Parathyroid adenoma (tissue), 2 donors: ENCODE results near the gene URI1.

Experiments used
- H2AFZ ChIP-seq: fragments of 300-600 bp; sonication (generic); one replicate; pipeline ENCODE4 v1.7.0; 2017; ENCODE audit warnings: antibody characterized with exemption, mild to moderate bottlenecking
- H3K27ac ChIP-seq: fragments of 300-600 bp; sonication (generic); one replicate; pipeline ENCODE4 v1.7.0; 2017
- H3K27me3 ChIP-seq: fragments of 300-600 bp; sonication (generic); one replicate; pipeline ENCODE4 v1.7.0; 2017; ENCODE audit warnings: low read length; ENCODE audit not compliant: control insufficient read depth, insufficient read depth
- H3K36me3 ChIP-seq: fragments of 300-600 bp; sonication (generic); one replicate; pipeline ENCODE4 v1.7.0; 2017; ENCODE audit warnings: low read length; ENCODE audit not compliant: control insufficient read depth, insufficient read depth
- H3K4me1 ChIP-seq: fragments of 300-600 bp; sonication (generic); one replicate; pipeline ENCODE4 v1.7.0; 2017; ENCODE audit warnings: control low read depth
- H3K4me2 ChIP-seq: fragments of 300-600 bp; sonication (generic); one replicate; pipeline ENCODE4 v1.7.0; 2017; ENCODE audit warnings: low read length
- H3K4me3 ChIP-seq: fragments of 300-600 bp; sonication (generic); one replicate; pipeline ENCODE4 v1.7.0; 2017; ENCODE audit warnings: low read depth, low read length
- H3K79me2 ChIP-seq: fragments of 300-600 bp; sonication (generic); one replicate; pipeline ENCODE4 v1.7.0; 2017; ENCODE audit warnings: control low read depth
- H3K9ac ChIP-seq: fragments of 300-600 bp; sonication (generic); one replicate; pipeline ENCODE4 v1.7.0; 2017; ENCODE audit warnings: mild to moderate bottlenecking
- H3K9me3 ChIP-seq: fragments of 300-600 bp; sonication (generic); one replicate; pipeline ENCODE4 v1.7.0; 2017; ENCODE audit warnings: low read length; ENCODE audit not compliant: control insufficient read depth
- CTCF ChIP-seq: fragments of 300-600 bp; sonication (generic); IDR thresholded peaks from one replicate; pipeline ENCODE4 v1.7.0; 2017; ENCODE audit warnings: antibody characterized with exemption, mild to moderate bottlenecking
- donor health status: primary hyperparathyroidism.

The URI1 gene

GRCh38 chr19:29940971-29941585, 961 bp upstream of the URI1 start:
- Histone ChIP-seq H3K27ac (no peak overlapping the region), H3K9ac (no peak overlapping the region), H3K4me2 (no peak overlapping the region), H3K9me3 (no peaks in the 10 kb centered on the region), H3K4me3 (no peak overlapping the region), H3K27me3 (no peaks in the 10 kb centered on the region), H3K4me1 (no peaks in the 10 kb centered on the region), H3K36me3 (no peaks in the 10 kb centered on the region), H3K79me2 (peaks cover 9% of the 10 kb centered on the region), H2AFZ (no peak overlapping the region)
- TF ChIP-seq CTCF = no peak

- Histone ChIP-seq H3K9ac (peak overlapping the region; percentile 24), H3K36me3 (no peaks in the 10 kb centered on the region), H3K79me2 (peaks cover 12% of the 10 kb centered on the region), H2AFZ (peak overlapping the region; percentile 83), H3K4me1 (no peaks in the 10 kb centered on the region), H3K27ac (peak overlapping the region; percentile 55), H3K4me2 (peak overlapping the region; percentile 98), H3K27me3 (no peaks in the 10 kb centered on the region), H3K4me3 (peak overlapping the region; percentile 84), H3K9me3 (no peaks in the 10 kb centered on the region)
- TF ChIP-seq CTCF = no peak
Observed at GRCh38 chr19:29942404-29943261, 594 bp downstream of the URI1 start.

DNA sequence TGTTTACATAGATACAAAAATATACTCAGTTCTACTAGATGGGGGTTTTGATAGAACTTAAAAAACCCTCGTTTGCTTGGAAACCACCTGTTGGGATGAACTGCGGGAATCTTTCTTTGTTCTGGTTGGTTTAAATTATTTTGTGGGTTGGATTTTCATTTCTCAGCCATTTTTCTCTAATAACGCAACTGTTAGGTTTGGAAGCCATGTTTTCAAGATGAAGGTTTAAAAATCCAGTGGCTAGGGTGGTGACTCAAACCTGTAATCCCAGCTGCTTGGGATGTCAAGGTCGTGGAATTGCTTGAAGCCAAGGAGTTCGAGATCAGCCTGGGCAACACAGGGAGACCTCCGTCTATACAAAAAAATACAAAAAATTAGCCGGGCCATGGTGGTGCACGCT, 1.6 kb downstream of the URI1 start:
- Histone ChIP-seq H3K4me2 (no peak overlapping the region), H3K36me3 (no peaks in the 10 kb centered on the region), H3K9me3 (no peaks in the 10 kb centered on the region), H3K27me3 (no peaks in the 10 kb centered on the region), H2AFZ (no peak overlapping the region), H3K4me1 (no peaks in the 10 kb centered on the region), H3K27ac (no peak overlapping the region), H3K9ac (no peak overlapping the region), H3K79me2 (peaks cover 12% of the 10 kb centered on the region), H3K4me3 (peak overlapping the region; percentile 84)
- no peak for TF ChIP-seq CTCF

DNA sequence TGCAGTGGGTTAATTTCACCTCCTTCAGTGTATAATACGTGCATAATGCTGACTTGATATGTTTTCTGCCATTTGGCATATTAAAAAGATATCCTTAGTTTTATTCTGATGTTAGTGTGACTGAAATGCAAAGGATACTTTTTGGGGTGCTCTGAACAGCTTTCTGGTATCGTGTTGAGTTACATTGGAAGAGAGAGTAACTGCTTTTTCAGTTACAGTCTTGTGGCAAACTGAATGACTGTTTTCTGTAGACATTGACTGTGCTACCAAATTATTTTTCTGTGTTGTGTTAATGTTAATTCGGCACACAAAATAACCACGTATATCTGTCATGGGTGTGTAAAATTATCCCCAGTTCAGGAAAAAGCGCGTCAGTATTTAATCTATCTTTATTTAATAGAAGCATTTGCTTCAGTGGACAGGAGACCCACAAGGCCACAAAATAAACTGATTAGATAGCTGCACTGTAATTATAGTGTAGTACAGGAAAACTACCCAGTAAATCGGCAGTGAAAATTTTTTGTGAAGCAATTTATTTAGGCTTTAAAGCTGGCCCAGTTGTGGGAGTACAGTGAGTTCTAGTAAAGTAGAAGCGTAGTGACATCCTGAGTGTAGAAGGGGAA, 2.5 kb downstream of the URI1 start:
- Histone ChIP-seq H3K9ac (no peak overlapping the region), H3K9me3 (no peaks in the 10 kb centered on the region), H3K4me2 (no peak overlapping the region), H3K4me3 (no peak overlapping the region), H3K4me1 (no peaks in the 10 kb centered on the region), H3K27me3 (no peaks in the 10 kb centered on the region), H3K27ac (no peak overlapping the region), H3K79me2 (peaks cover 12% of the 10 kb centered on the region), H3K36me3 (no peaks in the 10 kb centered on the region), H2AFZ (no peak overlapping the region)
- no peak for TF ChIP-seq CTCF
